ENCODE results near the gene MEN1. TPM values are rescaled to one million over a fixed set of nuclear protein-coding genes. Genes with fewer than 3 reads are reported as not detected.

Gene MEN1
- total RNA-seq, 1 experiment from 2014 or later, result 46.1 TPM

- ATAC-seq (peak; percentile 32), DNase-seq (no peak)
- H2AFZ ChIP-seq (ENCODE audit: low read length), result peak overlapping the region; percentile 86
- H3K27me3 ChIP-seq (ENCODE audit: low read length), result no peaks in the 10 kb centered on the region
- peaks cover 19% of the 10 kb centered on the region for H3K4me1 ChIP-seq (ENCODE audit: insufficient read depth, low read length)
- peak overlapping the region; percentile 79 for H3K4me3 ChIP-seq (ENCODE audit: low read length)
- POLR2A ChIA-PET (ENCODE audit: unreplicated experiment), result no interaction called here
- H4K20me1 ChIP-seq (ENCODE audit: low read length), result no peaks in the 10 kb centered on the region
- no peaks in the 10 kb centered on the region; the same call in 1 of the 2 replicates for H3K36me3 ChIP-seq (ENCODE audit: low read depth, low read length)
- CTCF ChIA-PET, result interaction anchor here (0.6 to 0.7 kb wide), 2 partner anchors 19 to 247 kb away, joined by 5 read pairs; no protein-coding TSS in a partner anchor
- TF ChIP-seq EZH2phosphoT487 (IDR thresholded peaks at IDR 0.05; ENCODE audit: borderline replicate concordance, low read length) (no peak), EZH2 (IDR thresholded peaks at IDR 0.05; ENCODE audit: low read length, unreplicated experiment) (no peak)
- TF ChIP-seq, protein P1, sequence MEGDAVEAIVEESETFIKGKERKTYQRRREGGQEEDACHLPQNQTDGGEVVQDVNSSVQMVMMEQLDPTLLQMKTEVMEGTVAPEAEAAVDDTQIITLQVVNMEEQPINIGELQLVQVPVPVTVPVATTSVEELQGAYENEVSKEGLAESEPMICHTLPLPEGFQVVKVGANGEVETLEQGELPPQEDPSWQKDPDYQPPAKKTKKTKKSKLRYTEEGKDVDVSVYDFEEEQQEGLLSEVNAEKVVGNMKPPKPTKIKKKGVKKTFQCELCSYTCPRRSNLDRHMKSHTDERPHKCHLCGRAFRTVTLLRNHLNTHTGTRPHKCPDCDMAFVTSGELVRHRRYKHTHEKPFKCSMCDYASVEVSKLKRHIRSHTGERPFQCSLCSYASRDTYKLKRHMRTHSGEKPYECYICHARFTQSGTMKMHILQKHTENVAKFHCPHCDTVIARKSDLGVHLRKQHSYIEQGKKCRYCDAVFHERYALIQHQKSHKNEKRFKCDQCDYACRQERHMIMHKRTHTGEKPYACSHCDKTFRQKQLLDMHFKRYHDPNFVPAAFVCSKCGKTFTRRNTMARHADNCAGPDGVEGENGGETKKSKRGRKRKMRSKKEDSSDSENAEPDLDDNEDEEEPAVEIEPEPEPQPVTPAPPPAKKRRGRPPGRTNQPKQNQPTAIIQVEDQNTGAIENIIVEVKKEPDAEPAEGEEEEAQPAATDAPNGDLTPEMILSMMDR (conservative IDR thresholded peaks at IDR 0.05; ENCODE audit: low read depth, low read length), result no peak
- H3K79me2 ChIP-seq (ENCODE audit: low read length), result peaks cover 10% of the 10 kb centered on the region; the same call in 1 of the 2 replicates
- H3K27ac ChIP-seq (ENCODE audit: low read length), result no peak overlapping the region
- peak overlapping the region; percentile 77 for H3K4me2 ChIP-seq (ENCODE audit: low read length)
- H3K9me3 ChIP-seq (ENCODE audit: low read length), result no peaks in the 10 kb centered on the region
- intact Hi-C loops (cut with micrococcal nuclease), result loop anchor here (2.0 kb wide), 2 partner anchors 24 to 44 kb away; partner anchors contain the start of gene SF1
- peak overlapping the region; percentile 37 for H3K9ac ChIP-seq (ENCODE audit: low read length)
- BruUV-seq (replicated peaks), result no TSS peak
- H3F3A ChIP-seq (ENCODE audit: low read length, unreplicated experiment), result peaks cover 10% of the 10 kb centered on the region
- no peaks in the 10 kb centered on the region for H3K9me2 ChIP-seq (replicated peaks; ENCODE audit: low read length)
Measured at GRCh38 chr11:64802370-64803157, 7.8 kb downstream of the MEN1 start.

- Histone ChIP-seq H3K27me3 (ENCODE audit: low read length) (no peaks in the 10 kb centered on the region), H3K27ac (ENCODE audit: low read length) (no peak overlapping the region), H2AFZ (ENCODE audit: low read length) (no peak overlapping the region), H3K9me3 (ENCODE audit: low read length) (no peaks in the 10 kb centered on the region), H3K9ac (ENCODE audit: low read length) (peak overlapping the region; percentile 37; the same call in 1 of the 2 replicates), H3K4me3 (ENCODE audit: low read length) (peak overlapping the region; percentile 79), H3K9me2 (replicated peaks; ENCODE audit: low read length) (no peaks in the 10 kb centered on the region), H4K20me1 (ENCODE audit: low read length) (no peaks in the 10 kb centered on the region), H3F3A (ENCODE audit: low read length, unreplicated experiment) (peaks cover 10% of the 10 kb centered on the region), H3K79me2 (ENCODE audit: low read length) (peaks cover 10% of the 10 kb centered on the region; the same call in 1 of the 2 replicates), H3K4me1 (ENCODE audit: insufficient read depth, low read length) (peaks cover 19% of the 10 kb centered on the region), H3K4me2 (ENCODE audit: low read length) (peak overlapping the region; percentile 77), H3K36me3 (ENCODE audit: low read depth, low read length) (peaks cover 4% of the 10 kb centered on the region; the same call in 1 of the 2 replicates)
- BruUV-seq (replicated peaks), result TSS peak; percentile 13
- no peak for TF ChIP-seq EZH2phosphoT487 (IDR thresholded peaks at IDR 0.05; ENCODE audit: borderline replicate concordance, low read length)
- TF ChIP-seq, protein P1 (conservative IDR thresholded peaks at IDR 0.05; ENCODE audit: low read depth, low read length), result no peak
- TF ChIP-seq EZH2 (IDR thresholded peaks at IDR 0.05; ENCODE audit: low read length, unreplicated experiment), result no peak
- DNase-seq (no peak), ATAC-seq (no peak)
- ChIA-PET POLR2A (ENCODE audit: unreplicated experiment) (no interaction called here), CTCF (interaction anchor here (0.6 kb wide), 1 partner anchor 18 kb away, joined by 5 read pairs; no protein-coding TSS in a partner anchor)
- intact Hi-C loops (cut with micrococcal nuclease), result loop anchor here (2.0 kb wide), 2 partner anchors 23 to 45 kb away; partner anchors contain the start of gene SF1
Measured at GRCh38 chr11:64801561-64802369, 8.6 kb downstream of the MEN1 start.
